Gastrocnemius medialis (tissue), 4 donors: ENCODE measurements around the gene EXOC3L2.

Experiments
- POLR2A ChIP-seq, 2 donors: fragments of 450-650 bp; IDR thresholded peaks; one replicate each; pipeline ENCODE4 v1.6.1; 2017; ENCODE audit warnings: antibody characterized with exemption in 2 of 2, mild to moderate bottlenecking in 2 of 2, moderate library complexity in 2 of 2
- TF ChIP-seq, protein P1 (sequence below), 5 experiments: fragments of 450-650 bp in 3 of 5; fragments of 200-600 bp in 2 of 5; sonication (generic) in 2 of 5; IDR thresholded peaks in 4 of 5; conservative IDR thresholded peaks in 1 of 5; 1 replicate in 4 of 5; 2 replicates in 1 of 5; pipeline ENCODE4 v1.5.1; 2016 to 2019; ENCODE audit warnings: antibody characterized with exemption in 5 of 5, mild to moderate bottlenecking in 3 of 5, moderate library complexity in 3 of 5

DNA sequence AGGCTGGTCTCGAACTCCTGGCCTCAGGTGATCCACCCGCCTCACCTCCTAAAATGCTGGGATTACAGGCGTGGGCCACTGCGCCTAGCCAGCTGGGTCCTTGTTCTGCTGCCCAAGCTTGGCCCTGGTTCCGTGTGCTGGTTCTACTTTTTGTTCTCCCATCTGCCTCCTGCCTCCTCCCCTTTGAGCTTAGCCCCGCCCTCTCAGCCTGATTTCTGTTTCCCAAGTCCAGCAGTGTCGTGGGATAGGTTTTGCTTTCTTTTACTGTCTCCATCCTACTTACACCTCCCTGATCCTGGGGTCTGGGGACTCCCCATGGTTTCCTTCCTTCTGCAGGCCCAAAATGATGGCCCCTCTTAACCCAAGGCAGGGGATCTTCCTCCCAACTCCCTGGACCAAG, 64.3 kb downstream of the EXOC3L2 start:
- TF ChIP-seq, protein P1, sequence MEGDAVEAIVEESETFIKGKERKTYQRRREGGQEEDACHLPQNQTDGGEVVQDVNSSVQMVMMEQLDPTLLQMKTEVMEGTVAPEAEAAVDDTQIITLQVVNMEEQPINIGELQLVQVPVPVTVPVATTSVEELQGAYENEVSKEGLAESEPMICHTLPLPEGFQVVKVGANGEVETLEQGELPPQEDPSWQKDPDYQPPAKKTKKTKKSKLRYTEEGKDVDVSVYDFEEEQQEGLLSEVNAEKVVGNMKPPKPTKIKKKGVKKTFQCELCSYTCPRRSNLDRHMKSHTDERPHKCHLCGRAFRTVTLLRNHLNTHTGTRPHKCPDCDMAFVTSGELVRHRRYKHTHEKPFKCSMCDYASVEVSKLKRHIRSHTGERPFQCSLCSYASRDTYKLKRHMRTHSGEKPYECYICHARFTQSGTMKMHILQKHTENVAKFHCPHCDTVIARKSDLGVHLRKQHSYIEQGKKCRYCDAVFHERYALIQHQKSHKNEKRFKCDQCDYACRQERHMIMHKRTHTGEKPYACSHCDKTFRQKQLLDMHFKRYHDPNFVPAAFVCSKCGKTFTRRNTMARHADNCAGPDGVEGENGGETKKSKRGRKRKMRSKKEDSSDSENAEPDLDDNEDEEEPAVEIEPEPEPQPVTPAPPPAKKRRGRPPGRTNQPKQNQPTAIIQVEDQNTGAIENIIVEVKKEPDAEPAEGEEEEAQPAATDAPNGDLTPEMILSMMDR (IDR thresholded peaks at IDR 0.05 in 4 of 5, conservative IDR thresholded peaks at IDR 0.05 in 1 of 5), result no peak
- TF ChIP-seq POLR2A (IDR thresholded peaks at IDR 0.05), result no peak
